ENCODE results near the gene ZNF609. TPM values are rescaled to one million over a fixed set of nuclear protein-coding genes. Genes with fewer than 3 reads are reported as not detected.

ZNF609 gene
- total and polyA plus RNA-seq, 2 of the 13 experiments (the other 11 are each of a cell fraction or from before 2014, with no cell fraction given): 8.9 to 9.9 TPM

DNA sequence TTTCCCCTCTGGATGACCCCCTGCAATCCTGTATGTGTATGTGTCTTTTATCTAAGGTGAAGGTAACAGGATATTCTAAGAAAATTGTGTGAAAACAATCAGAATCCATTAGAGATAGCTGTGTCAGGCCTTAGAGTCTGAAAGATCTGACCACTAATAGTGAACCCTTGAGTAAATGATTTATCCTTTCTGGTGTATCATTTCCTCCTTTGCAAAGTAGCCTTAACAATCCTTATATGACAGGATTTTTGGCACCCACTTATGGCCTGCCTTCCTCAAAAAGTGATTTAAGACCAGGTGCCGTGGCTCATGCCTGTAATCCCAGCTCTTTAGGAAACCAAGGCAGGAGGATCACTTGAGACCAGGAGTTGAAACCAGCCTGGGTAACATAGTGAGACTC, 204.8 kb downstream of the ZNF609 start:
- 94% methylated on average over 1 of the region's 1 CpG for WGBS (ENCODE audit: low lambda C conversion rate)
- Histone ChIP-seq H4K20me1 (ENCODE audit: insufficient read depth, low read length) (no peaks in the 10 kb centered on the region), H3K4me1 (ENCODE audit: insufficient read depth, low read length) (peaks cover 7% of the 10 kb centered on the region; the same call in 1 of the 2 replicates), H3K27me3 (ENCODE audit: control insufficient read depth in 1 of 2, insufficient read depth in 2 of 2, low read length in 2 of 2) (no peaks in the 10 kb centered on the region), H3K9ac (ENCODE audit: insufficient read depth, low read depth, low read length) (no peak overlapping the region), H3K27ac (ENCODE audit: extremely low read length, insufficient read depth, low read length) (no peak overlapping the region), H3K9me3 (ENCODE audit: low read length) (no peaks in the 10 kb centered on the region), H2AFZ (ENCODE audit: low read length) (no peak overlapping the region), H3K4me2 (ENCODE audit: low read depth, low read length) (no peak overlapping the region), H3K36me3 (replicated peaks in 1 of 2; ENCODE audit: control insufficient read depth in 1 of 2, insufficient read depth in 2 of 2, low read length in 2 of 2) (no peaks in the 10 kb centered on the region), H3K4me3 (replicated peaks in 1 of 3; ENCODE audit: insufficient read depth in 1 of 3, low read depth in 2 of 3, low read length in 3 of 3) (no peak overlapping the region), H3K79me2 (ENCODE audit: insufficient read depth, low read length) (no peaks in the 10 kb centered on the region)
- in situ Hi-C loops (cut with HindIII; ENCODE audit: extremely low pct_ligation_motif_present, low pct_unique_long_range_greater_than_20kb) (no loop called here), intact Hi-C loops (cut with micrococcal nuclease; ENCODE audit: unreplicated experiment) (no loop called here)
- ChIA-PET POLR2A (no interaction called here), CTCF (ENCODE audit: low intra/inter-chr PET ratio, low total read pairs) (no interaction called here)
- BruUV-seq (replicated peaks): no TSS peak
- TF ChIP-seq, protein P1, sequence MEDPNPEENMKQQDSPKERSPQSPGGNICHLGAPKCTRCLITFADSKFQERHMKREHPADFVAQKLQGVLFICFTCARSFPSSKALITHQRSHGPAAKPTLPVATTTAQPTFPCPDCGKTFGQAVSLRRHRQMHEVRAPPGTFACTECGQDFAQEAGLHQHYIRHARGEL (CRISPR knock-in tag; IDR thresholded peaks at IDR 0.05): no peak
- no peak for TF ChIP-seq NFE2L1 (CRISPR knock-in tag; IDR thresholded peaks at IDR 0.05; ENCODE audit: borderline replicate concordance)
- no peak for TF ChIP-seq ZNF30 (CRISPR knock-in tag; IDR thresholded peaks at IDR 0.05)
- TF ChIP-seq ZNF749 (CRISPR knock-in tag; IDR thresholded peaks at IDR 0.05; ENCODE audit: borderline replicate concordance): no peak
- TF ChIP-seq ZNF747 (CRISPR knock-in tag; IDR thresholded peaks at IDR 0.05; ENCODE audit: borderline replicate concordance): no peak
- TF ChIP-seq, protein P2, sequence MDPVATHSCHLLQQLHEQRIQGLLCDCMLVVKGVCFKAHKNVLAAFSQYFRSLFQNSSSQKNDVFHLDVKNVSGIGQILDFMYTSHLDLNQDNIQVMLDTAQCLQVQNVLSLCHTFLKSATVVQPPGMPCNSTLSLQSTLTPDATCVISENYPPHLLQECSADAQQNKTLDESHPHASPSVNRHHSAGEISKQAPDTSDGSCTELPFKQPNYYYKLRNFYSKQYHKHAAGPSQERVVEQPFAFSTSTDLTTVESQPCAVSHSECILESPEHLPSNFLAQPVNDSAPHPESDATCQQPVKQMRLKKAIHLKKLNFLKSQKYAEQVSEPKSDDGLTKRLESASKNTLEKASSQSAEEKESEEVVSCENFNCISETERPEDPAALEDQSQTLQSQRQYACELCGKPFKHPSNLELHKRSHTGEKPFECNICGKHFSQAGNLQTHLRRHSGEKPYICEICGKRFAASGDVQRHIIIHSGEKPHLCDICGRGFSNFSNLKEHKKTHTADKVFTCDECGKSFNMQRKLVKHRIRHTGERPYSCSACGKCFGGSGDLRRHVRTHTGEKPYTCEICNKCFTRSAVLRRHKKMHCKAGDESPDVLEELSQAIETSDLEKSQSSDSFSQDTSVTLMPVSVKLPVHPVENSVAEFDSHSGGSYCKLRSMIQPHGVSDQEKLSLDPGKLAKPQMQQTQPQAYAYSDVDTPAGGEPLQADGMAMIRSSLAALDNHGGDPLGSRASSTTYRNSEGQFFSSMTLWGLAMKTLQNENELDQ (CRISPR knock-in tag; IDR thresholded peaks at IDR 0.05; ENCODE audit: borderline replicate concordance): no peak
- TF ChIP-seq ZNF557 (CRISPR knock-in tag; IDR thresholded peaks at IDR 0.05): no peak
- TF ChIP-seq, protein P3, sequence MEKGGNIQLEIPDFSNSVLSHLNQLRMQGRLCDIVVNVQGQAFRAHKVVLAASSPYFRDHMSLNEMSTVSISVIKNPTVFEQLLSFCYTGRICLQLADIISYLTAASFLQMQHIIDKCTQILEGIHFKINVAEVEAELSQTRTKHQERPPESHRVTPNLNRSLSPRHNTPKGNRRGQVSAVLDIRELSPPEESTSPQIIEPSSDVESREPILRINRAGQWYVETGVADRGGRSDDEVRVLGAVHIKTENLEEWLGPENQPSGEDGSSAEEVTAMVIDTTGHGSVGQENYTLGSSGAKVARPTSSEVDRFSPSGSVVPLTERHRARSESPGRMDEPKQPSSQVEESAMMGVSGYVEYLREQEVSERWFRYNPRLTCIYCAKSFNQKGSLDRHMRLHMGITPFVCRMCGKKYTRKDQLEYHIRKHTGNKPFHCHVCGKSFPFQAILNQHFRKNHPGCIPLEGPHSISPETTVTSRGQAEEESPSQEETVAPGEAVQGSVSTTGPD (CRISPR knock-in tag; IDR thresholded peaks at IDR 0.05): no peak
- TF ChIP-seq ZNF20 (CRISPR knock-in tag; IDR thresholded peaks at IDR 0.05): no peak
- no peak for ATAC-seq
- no peak for DNase-seq (ENCODE audit: low spot score)
- no peak for FAIRE-seq
